CD4-positive, alpha-beta T cell treated with Interleukin-17A for 4 hours (primary cell): ENCODE results near the gene ZNF674.
"Not testable (repeated sequence)": the region's sequence is repeated elsewhere in the genome, so short reads cannot be mapped to it uniquely, and the experiment has no call there.

Source experiments
- DNase-seq: peaks from one replicate; pipeline ENCODE4 v3.0.0-alpha.2; 2020; ENCODE audit warnings: mixed read lengths

The ZNF674 gene

DNA sequence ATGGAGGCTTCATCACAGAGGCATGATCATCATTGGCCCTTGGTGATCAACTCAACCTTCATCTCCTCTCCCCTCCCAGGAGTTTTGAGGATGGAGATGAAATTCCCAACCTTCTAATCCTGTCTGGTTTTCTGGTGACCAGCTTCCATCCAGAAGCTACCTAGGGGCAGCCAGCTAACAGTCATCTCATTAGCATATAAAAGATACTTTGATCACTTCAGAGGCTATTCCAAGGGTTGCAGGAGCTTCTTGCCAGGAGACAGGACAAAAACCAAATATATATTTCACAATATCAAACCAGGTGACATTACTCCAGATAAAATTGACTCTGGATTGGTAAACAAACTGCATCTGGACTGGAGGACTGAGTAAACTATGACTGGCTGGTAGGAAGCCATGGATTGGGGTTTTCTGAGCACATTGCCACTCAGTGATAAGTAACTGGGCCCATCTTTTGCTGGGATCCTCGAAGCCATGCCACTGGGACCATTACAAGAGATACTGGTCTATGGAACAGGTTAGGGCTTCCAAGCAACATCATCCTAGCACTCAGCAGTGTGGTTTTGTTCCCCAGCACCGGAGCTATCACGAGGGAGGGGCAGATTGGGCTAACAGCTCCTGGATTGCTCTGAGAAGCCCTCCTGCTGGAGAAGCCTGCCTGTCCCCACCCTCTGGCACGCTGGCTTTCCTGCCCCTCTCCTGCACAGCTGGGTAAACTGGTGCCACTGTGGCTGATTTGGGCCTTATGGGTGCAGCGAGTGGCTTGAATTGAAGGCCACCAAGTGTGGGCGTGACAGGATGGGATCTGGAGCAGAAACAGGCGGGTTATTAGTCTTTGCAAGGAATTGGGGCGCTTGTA, 84.2 kb downstream of the ZNF674 start:
- not testable (repeated sequence) for DNase-seq

GRCh38 chrX:46459603-46460002, 85.6 kb downstream of the ZNF674 start:
- no peak for DNase-seq

- no peak for DNase-seq
These were observed 88.9 kb downstream of the ZNF674 start for GRCh38 chrX:46456125-46456922.
